C4-2B (cell line): ENCODE measurements around the gene MEOX1.

Source experiments
- H3K27ac ChIP-seq: fragments of 450-650 bp; 2 replicates; pipeline ENCODE4 v1.5.1; 2017
- CTCF ChIP-seq: fragments of 450-650 bp; conservative IDR thresholded peaks from 2 replicates; pipeline ENCODE4 v1.5.1; 2017; ENCODE audit warnings: mild to moderate bottlenecking
- ZFX ChIP-seq: fragments of 450-650 bp; IDR thresholded peaks from 2 replicates; pipeline ENCODE4 v1.6.1; 2017

Gene MEOX1

GRCh38 chr17:43661699-43662412 is at the start of gene MEOX1:
MEOX1 (minus strand) TSS chr17:43661922; CDS start chr17:43661534, 388 bp downstream.
- TF ChIP-seq ZFX, result no peak
- no peak for TF ChIP-seq CTCF
- H3K27ac ChIP-seq, result no peak within 1 kb of the TSS

DNA sequence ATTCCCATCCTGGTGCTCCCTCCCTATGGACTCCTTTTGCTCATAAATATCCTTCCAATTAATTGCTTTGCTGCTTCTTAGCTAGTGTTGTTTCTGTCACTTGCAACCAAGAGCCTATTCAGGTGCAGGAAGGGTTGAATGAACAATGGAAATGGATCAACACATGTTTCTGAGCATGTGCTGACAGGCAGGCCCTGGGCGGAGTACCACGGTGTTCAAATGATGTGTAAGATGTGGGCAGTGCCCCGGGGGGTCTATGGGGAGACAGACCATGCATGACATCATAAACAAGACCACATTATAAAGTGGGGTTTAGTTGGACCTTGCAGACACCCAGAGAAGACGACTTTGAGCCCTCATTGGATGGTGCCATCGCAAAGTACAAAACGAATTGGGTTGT is 48.4 kb upstream of the MEOX1 start:
- TF ChIP-seq CTCF (no peak), ZFX (no peak)
- no peak overlapping the region for H3K27ac ChIP-seq

GRCh38 chr17:43709210-43709609 is 47.5 kb upstream of the MEOX1 start:
- TF ChIP-seq CTCF (no peak), ZFX (no peak)
- H3K27ac ChIP-seq, result no peak overlapping the region

- H3K27ac ChIP-seq, result no peak overlapping the region
- TF ChIP-seq ZFX, result no peak
- TF ChIP-seq CTCF, result no peak
These were observed 45.5 kb upstream of the MEOX1 start for GRCh38 chr17:43707184-43707583.

- TF ChIP-seq CTCF, result no peak
- no peak overlapping the region for H3K27ac ChIP-seq
These were observed 44.5 kb upstream of the MEOX1 start for GRCh38 chr17:43706235-43706634.

DNA sequence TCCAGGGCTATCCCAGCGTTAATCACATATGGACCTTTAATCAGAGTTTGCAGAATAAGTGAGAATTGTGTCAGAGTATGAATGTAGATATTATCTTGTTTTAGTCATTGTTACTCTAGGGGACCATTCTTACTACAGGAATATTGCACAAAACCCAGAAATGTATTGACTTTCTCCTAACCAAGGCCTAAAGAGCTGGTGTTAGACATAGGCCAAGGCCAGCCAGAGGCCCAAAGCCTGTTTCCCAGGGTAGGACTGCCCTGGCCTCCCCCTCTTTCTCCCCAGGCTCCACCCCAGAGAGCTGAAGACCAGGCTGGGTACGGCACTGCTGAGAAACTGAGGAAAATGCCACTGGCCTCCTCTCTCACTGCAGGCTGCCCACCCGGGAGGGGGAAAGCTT is 41.9 kb upstream of the MEOX1 start:
- no peak overlapping the region for H3K27ac ChIP-seq
- TF ChIP-seq CTCF (no peak), ZFX (no peak)

GRCh38 chr17:43702637-43703036 is 40.9 kb upstream of the MEOX1 start:
- H3K27ac ChIP-seq, result no peak overlapping the region
- no peak for TF ChIP-seq ZFX

- TF ChIP-seq ZFX (no peak), CTCF (no peak)
- no peak overlapping the region for H3K27ac ChIP-seq
These were observed 39.6 kb upstream of the MEOX1 start for GRCh38 chr17:43701318-43701743.
